ENCODE data around the gene CACNA1B. TPM values are rescaled to one million over a fixed set of nuclear protein-coding genes. Genes with fewer than 3 reads are reported as not detected.

Gene CACNA1B
- total RNA-seq, 1 donor from 2014 or later = 0.74 TPM

GRCh38 chr9:138052635-138053320 lies 175.2 kb downstream of the CACNA1B start:
- no peak for TF ChIP-seq POLR2A (IDR thresholded peaks at IDR 0.05)
- no peak for TF ChIP-seq POLR2AphosphoS5 (IDR thresholded peaks at IDR 0.05; ENCODE audit: insufficient read depth in 1 of 2, low read depth in 1 of 2)
- TF ChIP-seq CTCF (IDR thresholded peaks at IDR 0.05) = no peak
- Histone ChIP-seq H3K27ac (no peak overlapping the region), H3K36me3 (no peaks in the 10 kb centered on the region), H3K4me1 (no peaks in the 10 kb centered on the region), H3K27me3 (no peaks in the 10 kb centered on the region), H3K9me3 (no peaks in the 10 kb centered on the region), H3K4me3 (no peak overlapping the region)
- DNase-seq (ENCODE audit: extremely low spot score in 2 of 2) = peak in 1 of 2 donors; percentile 84
- intact Hi-C loops (cut with DNase I) = no loop called here

- TF ChIP-seq POLR2A (IDR thresholded peaks at IDR 0.05) = no peak
- TF ChIP-seq CTCF (IDR thresholded peaks at IDR 0.05) = no peak
- no peak for TF ChIP-seq POLR2AphosphoS5 (IDR thresholded peaks at IDR 0.05; ENCODE audit: insufficient read depth in 1 of 2, low read depth in 1 of 2)
- intact Hi-C loops (cut with DNase I) = no loop called here
- H3K27ac ChIP-seq = no peak overlapping the region
- no peaks in the 10 kb centered on the region for H3K27me3 ChIP-seq
- H3K4me1 ChIP-seq = no peaks in the 10 kb centered on the region
- DNase-seq (ENCODE audit: extremely low spot score in 2 of 2) = peak in 1 of 2 donors; percentile 85
- H3K4me3 ChIP-seq = no peak overlapping the region
- no peaks in the 10 kb centered on the region for H3K36me3 ChIP-seq
- H3K9me3 ChIP-seq = no peaks in the 10 kb centered on the region
Observed at GRCh38 chr9:138053321-138053868, 175.8 kb downstream of the CACNA1B start.

- H3K4me3 ChIP-seq = no peak overlapping the region
- H3K36me3 ChIP-seq = no peaks in the 10 kb centered on the region
- DNase-seq (ENCODE audit: extremely low spot score in 2 of 2) = peak in 1 of 2 donors; percentile 93
- H3K4me1 ChIP-seq = no peaks in the 10 kb centered on the region
- H3K27ac ChIP-seq = no peak overlapping the region
- intact Hi-C loops (cut with DNase I) = no loop called here
- H3K9me3 ChIP-seq = no peaks in the 10 kb centered on the region
- no peaks in the 10 kb centered on the region for H3K27me3 ChIP-seq
- TF ChIP-seq POLR2AphosphoS5 (IDR thresholded peaks at IDR 0.05; ENCODE audit: insufficient read depth in 1 of 2, low read depth in 1 of 2) (no peak), POLR2A (IDR thresholded peaks at IDR 0.05) (no peak), CTCF (IDR thresholded peaks at IDR 0.05) (no peak)
Observed at GRCh38 chr9:138053996-138054752, 176.6 kb downstream of the CACNA1B start.

GRCh38 chr9:138057726-138058125 lies 180.1 kb downstream of the CACNA1B start:
- intact Hi-C loops (cut with DNase I) = no loop called here
- no peaks in the 10 kb centered on the region for H3K4me1 ChIP-seq
- no peaks in the 10 kb centered on the region for H3K36me3 ChIP-seq
- TF ChIP-seq POLR2AphosphoS5 (IDR thresholded peaks at IDR 0.05; ENCODE audit: insufficient read depth in 1 of 2, low read depth in 1 of 2) = no peak
- no peaks in the 10 kb centered on the region for H3K9me3 ChIP-seq
- no peaks in the 10 kb centered on the region for H3K27me3 ChIP-seq
- DNase-seq (ENCODE audit: extremely low spot score in 2 of 2) = no peak
- no peak overlapping the region for H3K27ac ChIP-seq
- no peak overlapping the region for H3K4me3 ChIP-seq

GRCh38 chr9:138058181-138058580 lies 180.6 kb downstream of the CACNA1B start:
- no peaks in the 10 kb centered on the region for H3K36me3 ChIP-seq
- intact Hi-C loops (cut with DNase I) = no loop called here
- H3K4me3 ChIP-seq = no peak overlapping the region
- DNase-seq (ENCODE audit: extremely low spot score in 2 of 2) = no peak
- TF ChIP-seq POLR2A (IDR thresholded peaks at IDR 0.05) = no peak
- no peak for TF ChIP-seq POLR2AphosphoS5 (IDR thresholded peaks at IDR 0.05; ENCODE audit: insufficient read depth in 1 of 2, low read depth in 1 of 2)
- no peak for TF ChIP-seq CTCF (IDR thresholded peaks at IDR 0.05)
- no peaks in the 10 kb centered on the region for H3K4me1 ChIP-seq
- no peaks in the 10 kb centered on the region for H3K9me3 ChIP-seq
- no peak overlapping the region for H3K27ac ChIP-seq
- H3K27me3 ChIP-seq = no peaks in the 10 kb centered on the region

Measured in vagina (tissue), 2 donors.